Fibroblast of upper back skin (primary cell): ENCODE measurements around the gene PWWP2B.
A peak's percentile ranks its signal among the peaks of the same experiment; 100 is the strongest.
"Not testable (repeated sequence)": the region's sequence is repeated elsewhere in the genome, so short reads cannot be mapped to it uniquely, and the experiment has no call there.

Experiments
- DNase-seq: peaks from one replicate; pipeline ENCODE4 v3.0.0-alpha.2; 2013

The PWWP2B gene

GRCh38 chr10:132436096-132436495, 39.1 kb downstream of the PWWP2B start:
- not testable (repeated sequence) for DNase-seq

GRCh38 chr10:132436861-132437410, 39.9 kb downstream of the PWWP2B start:
- no peak for DNase-seq

GRCh38 chr10:132437541-132437950, 40.5 kb downstream of the PWWP2B start:
- no peak for DNase-seq

- no peak for DNase-seq
Observed at GRCh38 chr10:132438091-132439024, 41.4 kb downstream of the PWWP2B start.

GRCh38 chr10:132439025-132439388, 42.0 kb downstream of the PWWP2B start:
- DNase-seq, result no peak

- no peak for DNase-seq
Observed at GRCh38 chr10:132439424-132440163, 42.6 kb downstream of the PWWP2B start.

- no peak for DNase-seq
Observed at GRCh38 chr10:132440791-132441565, 44.0 kb downstream of the PWWP2B start.

GRCh38 chr10:132441818-132442524, 45.0 kb downstream of the PWWP2B start:
- DNase-seq, result no peak

GRCh38 chr10:132442636-132443035, 45.6 kb downstream of the PWWP2B start:
- no peak for DNase-seq

GRCh38 chr10:132443605-132443982, 46.6 kb downstream of the PWWP2B start:
- peak; percentile 44 for DNase-seq

- DNase-seq, result peak; percentile 39
Observed at GRCh38 chr10:132443983-132444876, 47.2 kb downstream of the PWWP2B start.

- DNase-seq, result peak; percentile 32
Observed at GRCh38 chr10:132444877-132445351, 47.9 kb downstream of the PWWP2B start.

- no peak for DNase-seq
Observed at GRCh38 chr10:132445516-132446194, 48.7 kb downstream of the PWWP2B start.

GRCh38 chr10:132446195-132446581, 49.2 kb downstream of the PWWP2B start:
- no peak for DNase-seq

GRCh38 chr10:132446661-132447445, 49.9 kb downstream of the PWWP2B start:
- DNase-seq, result peak; percentile 43

- peak; percentile 87 for DNase-seq
Observed at GRCh38 chr10:132447446-132448247, 50.6 kb downstream of the PWWP2B start.

- DNase-seq, result peak; percentile 5
Observed at GRCh38 chr10:132448248-132448731, 51.3 kb downstream of the PWWP2B start.

- DNase-seq, result no peak
Observed at GRCh38 chr10:132449051-132449810, 52.2 kb downstream of the PWWP2B start.
